Stimulated activated CD8-positive, alpha-beta memory T cell treated with anti-CD3 and anti-CD28 coated beads, Interleukin-4, amount 100 ng/mL, for 1 hour (primary cell): ENCODE results near the gene F5.
A peak's percentile ranks its signal among the peaks of the same experiment; 100 is the strongest.

Experiments used
- DNase-seq, 2 donors: peaks; one replicate each; pipeline ENCODE4 v3.0.0-alpha.2; 2020; ENCODE audit warnings: low read depth in 2 of 2, low spot score in 1 of 2

Gene F5

DNA sequence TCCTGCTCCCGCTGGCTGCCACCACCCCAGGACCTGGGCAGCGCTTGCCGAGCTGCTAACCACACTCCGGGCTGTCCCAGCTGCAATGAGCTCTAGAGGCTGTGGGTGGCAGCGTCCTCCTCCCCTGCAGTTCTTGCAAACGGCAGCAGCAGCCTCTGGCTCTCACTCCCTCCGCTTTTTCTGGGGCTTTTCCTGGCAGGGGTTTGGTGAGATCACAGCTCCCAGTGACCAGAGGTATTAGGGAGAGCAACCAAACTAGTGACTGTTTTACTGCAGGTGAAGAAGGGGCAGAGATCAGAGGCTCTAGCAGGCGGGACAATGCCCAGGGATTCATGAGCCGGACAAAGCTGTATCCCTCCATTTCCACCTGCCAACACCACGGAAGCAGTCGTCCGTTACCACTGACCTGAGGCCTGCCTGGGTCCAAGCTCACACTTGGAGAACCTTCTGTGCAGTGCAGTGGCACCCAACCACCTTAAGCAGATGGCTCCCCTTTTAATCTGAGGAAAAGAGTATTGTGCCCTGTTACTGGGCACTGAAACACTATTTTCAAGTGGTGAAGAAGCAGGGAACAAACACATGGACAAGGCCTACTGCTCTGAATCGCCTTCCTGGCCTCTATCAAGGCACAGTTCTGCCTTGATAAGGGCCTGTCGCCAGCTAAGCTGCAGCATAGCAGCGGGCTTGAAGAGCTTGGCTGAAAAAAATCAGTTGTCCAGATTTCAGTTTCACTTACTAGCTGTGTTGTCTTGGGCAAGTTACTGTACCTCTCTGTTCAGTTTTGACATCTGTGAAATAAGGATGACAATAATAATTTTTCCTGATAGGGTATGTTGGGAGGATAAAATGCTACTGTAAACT lies at the start of gene F5:
F5 (minus strand) TSS at position 87 of the 861 bp plus-strand sequence. CDS start 95 bp downstream, outside the sequence.
- DNase-seq: peak in 1 of 2 donors; percentile 53

DNA sequence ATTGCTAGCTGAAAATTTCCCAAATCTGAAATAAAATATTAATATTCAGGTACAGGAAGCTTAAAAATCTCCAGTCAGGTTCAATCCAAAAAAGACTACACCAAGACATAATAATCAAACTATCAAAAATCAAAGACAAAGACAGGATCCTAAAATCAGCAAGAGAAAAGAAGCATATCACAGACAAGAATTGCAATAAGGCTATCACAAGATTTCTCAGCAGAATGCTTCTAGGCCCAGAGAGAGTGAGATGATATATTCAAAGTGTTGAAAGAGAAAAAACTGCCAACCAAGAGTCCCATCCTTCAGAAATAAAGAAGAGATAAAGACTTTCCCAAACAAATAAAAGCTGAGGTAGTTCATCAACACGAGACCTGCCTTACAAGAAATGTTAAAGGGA lies 48.6 kb upstream of the F5 start:
- no peak for DNase-seq

DNA sequence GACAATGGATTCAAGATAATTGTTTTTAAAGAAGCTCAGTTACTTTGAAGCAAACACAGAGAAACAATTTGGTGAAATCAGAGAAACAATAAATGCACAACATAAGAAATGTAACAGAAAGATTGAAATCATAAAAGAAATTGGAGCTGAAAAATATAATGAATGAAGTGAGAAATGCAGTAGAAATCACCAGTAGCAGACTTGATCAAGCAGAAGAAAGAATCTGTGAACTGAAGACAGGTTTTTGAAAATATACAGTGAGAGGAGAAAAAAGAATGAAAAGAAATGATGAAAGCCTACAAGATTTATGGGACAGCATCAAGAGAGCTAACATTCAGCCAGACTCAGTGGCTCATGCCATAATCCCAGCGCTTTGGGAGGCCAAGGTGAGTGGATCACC lies 47.9 kb upstream of the F5 start:
- no peak for DNase-seq

DNA sequence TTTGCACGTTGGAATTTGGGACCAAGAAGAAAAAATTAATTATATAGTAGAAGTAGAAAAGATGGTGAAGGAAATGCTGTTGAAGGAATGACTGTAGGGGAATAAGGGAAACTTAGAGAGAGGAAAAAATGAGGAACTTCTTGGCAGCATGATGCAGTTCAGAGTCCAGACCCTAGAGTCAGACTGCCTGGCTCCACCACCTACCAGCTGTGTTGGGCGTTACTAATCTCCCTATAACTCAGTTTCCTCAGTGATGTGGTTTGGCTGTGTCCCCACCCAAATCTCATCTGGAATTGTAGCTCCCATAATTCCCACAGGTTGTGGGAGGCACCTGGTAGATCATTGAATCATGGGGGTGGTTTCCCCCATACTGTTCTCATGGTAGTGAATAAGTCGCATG lies 45.0 kb upstream of the F5 start:
- DNase-seq: no peak

DNA sequence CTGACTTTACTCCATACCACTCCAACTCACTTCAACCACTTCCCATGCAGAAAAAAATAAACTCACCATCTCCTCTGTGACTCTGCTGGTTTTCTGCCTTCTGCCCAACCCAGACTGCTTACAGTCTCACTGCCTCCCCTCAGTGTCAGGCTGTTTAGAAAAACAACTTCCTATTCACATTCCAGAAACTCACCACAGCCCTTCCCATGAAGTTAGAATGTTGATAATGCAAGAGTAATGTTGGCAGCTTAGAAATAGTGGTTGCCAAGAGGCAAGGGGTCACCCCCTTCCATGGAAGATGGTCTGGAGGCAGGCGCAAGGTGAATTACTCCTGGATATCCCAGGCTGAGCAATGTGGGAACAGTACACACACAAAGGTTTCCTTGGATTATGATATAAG lies 43.7 kb upstream of the F5 start, which contains the start of gene SELP:
SELP (minus strand) TSS at position 119 of the 400 bp plus-strand sequence; CDS start at position 69, 50 bp downstream.
- DNase-seq: no peak

DNA sequence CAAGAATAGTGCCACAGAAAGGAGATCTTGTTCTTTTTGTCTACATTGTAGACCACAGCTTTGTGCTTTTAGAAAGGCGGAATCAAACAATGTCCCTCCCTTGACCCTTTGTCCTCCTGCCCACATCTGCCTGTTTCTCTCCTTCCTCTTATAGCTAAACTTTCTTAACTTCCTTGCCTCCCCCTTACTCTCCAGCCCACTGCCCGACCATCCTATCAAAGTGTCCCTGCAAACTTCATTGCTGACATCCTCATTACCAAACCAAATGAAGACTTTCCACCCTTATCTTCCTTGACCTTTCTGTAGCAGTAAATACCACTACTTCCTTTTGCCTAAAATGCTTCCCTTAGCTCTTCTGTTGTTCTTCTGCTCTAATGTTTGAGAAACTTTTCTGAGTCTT lies 38.6 kb upstream of the F5 start:
- DNase-seq: no peak

DNA sequence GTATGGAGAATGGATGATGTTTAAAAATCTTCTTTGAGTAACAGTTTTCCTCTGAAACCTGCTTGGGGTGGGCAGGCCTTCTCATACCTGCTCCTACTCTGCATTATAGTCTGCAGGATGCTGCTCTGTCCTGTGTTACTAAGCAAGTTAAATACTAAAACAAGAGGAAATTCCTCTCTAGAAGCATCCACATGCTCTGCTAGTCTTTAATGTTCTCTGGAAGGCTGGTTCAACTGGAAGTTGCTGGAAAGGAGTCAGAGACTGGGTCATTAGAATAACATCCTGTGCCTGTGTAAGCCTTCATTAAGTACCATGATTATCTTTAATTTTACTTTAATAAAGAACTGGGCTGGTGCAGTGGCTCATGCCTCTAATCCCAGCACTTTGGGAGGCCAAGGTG lies 37.8 kb upstream of the F5 start:
- no peak for DNase-seq

DNA sequence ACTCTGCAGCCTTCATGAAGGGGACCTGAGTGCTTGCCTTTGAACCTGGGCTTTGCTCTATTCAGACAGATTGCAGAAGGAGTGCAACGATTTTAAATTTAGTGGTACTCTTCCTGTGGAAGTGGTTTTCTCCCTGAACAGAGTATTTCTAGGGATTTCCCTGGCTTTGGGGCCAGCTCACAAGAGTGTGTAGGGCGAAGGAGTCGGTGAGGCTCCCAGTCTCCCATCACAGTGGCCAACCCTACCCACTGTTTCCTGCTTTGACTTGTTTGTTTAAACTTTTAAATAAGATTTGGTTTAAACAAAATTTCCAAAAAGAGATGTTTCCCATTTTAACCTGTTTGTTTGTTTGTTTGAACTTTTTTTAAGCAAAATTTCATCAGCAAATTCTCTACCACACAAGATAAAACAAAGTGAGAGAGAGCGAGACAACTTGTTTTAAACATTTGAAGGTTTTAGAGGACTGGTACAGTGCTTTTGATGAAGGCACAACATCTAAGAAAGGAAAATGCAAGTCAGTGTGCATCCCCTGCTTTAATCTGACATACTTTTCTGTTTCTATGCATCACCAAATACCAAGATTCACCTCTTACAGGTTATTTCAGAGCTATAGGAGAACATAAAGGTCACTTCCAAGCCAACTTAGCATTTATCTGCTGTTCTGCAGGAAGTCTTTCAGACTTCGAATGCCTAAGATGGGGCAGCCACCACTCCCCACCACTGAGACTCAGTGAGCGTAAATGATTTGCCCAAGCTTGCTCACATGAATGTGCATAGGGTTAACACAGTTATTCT lies 37.0 kb upstream of the F5 start:
- no peak for DNase-seq

DNA sequence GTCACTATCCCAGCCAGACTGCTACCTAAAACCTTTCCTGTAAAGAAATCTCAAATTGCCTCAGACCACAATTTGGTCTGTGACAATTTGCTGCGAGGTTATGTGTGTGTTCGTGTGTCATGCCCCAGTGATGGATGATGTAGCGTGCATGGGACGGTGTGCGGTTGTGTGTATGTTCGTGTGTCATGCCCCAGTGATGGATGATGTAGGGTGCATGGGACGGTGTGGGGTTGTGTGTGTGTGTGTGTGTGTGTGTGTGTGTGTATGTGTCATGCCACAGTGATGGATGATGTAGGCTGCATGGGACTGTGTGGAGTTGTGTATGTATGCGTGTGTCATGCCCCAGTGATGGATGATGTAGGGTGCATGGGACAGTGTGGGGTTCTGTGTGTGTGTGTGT lies 34.3 kb upstream of the F5 start:
- DNase-seq: no peak

DNA sequence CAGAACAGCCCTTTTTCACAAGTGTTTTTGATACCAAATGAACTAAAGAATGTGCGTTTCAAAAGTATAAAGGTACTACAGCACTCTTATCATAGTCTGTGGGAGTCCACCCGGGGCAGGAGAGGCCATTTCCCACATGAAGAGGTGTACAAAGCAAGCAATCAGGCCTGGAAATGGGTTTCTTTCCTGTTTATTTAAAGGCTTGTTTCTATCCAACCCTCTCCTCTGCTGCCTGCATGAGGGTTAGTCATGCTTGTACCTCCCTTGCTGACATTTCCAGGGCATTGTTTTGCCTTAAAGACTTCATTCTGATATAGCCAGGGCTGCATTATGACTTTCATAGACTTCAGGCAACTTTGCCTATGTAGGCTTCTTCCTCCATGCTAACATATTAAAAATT lies 32.1 kb upstream of the F5 start:
- DNase-seq: no peak

DNA sequence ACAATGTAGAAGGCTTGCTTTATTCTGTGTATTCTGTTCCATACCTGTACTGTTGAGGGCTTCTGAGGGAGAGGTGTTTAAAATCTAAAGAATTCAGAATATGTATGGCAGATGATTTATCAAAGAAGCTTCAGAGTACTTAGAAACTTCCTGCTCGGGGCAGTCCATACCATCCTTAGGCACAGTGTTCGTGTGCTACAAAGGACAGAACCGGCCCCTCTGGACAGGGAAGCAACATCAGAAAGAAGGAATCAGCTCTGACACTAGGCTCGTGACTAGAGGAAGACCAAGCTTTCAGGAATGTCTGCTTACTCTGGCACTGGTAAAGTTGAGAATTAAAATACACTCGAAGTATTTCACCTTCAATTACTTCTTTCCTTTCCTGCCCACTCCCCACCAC lies 29.5 kb upstream of the F5 start:
- no peak for DNase-seq

DNA sequence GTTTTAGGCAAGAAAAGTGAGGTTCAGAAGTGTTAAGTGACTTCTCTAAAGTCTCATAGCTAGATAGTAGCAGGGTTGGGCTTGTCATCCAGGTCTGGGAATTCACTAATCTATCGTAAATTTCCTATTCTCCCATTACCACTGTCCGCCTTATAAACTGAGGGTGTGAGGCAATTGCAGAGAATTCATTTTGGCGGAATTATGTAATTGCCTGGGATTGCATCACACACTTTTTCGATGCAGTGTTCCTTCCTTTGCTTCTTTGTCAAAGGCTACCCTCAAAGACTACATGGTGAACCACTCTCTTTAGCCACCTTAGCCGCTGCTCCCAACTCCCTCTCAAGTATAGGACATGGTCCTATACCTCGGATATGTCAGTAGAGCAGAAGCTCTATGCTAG lies 24.6 kb upstream of the F5 start:
- DNase-seq: no peak

DNA sequence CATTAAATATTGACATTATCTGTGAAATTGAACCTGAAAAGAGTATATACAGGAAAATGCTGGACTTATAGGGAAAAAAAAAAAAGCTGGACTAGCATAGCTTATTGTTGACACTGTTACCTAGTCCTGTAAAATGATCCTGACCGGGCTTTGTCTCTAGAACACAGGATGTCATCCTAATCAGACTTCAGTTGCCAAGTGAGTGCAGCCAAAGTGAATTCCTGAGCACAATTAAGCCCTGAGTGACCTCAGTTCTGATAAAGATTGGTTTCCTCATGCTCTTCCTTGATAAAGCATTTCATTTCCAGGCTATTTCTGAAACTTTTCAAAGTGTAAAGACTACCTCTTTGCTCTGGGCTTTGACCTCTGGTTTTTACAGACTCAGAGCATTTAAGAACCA lies 23.8 kb upstream of the F5 start:
- no peak for DNase-seq

DNA sequence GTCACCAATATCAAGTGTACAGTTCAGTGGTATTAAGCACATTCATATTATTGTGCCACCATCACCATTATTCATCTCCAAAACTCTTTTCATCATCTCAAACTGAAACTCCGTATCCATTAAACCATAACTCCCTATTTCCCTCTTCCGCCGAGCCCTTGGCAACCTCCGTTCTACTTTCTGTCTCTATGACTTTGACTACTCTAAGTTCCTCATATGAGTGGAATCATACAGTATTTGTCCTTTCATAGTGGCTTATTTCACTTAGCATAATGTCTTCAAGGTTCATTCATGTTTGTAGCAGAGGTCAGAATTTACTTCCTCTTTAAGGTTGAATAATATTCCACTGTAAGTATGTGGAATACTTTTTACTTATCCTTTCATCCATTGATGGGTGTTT lies 21.9 kb upstream of the F5 start:
- no peak for DNase-seq

DNA sequence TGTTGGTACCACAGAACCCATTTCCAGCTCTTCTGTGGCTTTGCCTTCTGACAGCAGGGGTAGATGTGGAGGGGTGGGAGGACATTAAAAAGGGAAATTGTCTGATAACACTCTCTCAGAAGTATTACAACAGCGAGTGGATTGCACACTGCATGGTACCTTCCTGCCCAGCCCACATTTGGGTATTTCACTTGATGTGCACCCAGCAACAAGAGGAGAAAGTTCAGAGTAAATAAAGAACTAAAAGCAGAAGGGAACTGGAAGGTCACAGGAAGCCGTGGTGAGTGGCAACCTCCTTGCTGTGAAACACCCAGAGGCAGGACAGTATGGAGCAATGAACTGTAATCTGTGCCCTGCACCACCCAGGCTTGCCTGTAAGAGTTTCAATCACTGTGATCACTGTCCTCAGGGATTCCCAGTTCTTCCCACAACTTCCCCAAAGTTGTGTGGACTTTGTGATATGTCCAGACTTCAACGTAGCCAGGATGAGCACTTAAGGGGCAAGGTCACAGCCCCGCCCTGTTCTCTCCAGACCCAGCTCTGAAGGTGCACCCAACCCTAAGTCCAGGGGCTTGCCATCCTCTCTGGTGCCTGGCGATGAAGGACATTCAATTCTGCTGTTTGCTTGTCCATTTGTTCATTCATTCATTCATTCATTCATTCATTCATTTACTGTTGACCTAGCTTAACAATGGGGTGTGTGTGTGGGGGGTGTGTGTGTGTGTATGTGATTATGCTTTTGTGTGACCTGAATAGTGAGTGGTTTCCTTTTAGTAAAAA lies 18.7 kb upstream of the F5 start:
- peak in 1 of 2 donors; percentile 27 for DNase-seq

DNA sequence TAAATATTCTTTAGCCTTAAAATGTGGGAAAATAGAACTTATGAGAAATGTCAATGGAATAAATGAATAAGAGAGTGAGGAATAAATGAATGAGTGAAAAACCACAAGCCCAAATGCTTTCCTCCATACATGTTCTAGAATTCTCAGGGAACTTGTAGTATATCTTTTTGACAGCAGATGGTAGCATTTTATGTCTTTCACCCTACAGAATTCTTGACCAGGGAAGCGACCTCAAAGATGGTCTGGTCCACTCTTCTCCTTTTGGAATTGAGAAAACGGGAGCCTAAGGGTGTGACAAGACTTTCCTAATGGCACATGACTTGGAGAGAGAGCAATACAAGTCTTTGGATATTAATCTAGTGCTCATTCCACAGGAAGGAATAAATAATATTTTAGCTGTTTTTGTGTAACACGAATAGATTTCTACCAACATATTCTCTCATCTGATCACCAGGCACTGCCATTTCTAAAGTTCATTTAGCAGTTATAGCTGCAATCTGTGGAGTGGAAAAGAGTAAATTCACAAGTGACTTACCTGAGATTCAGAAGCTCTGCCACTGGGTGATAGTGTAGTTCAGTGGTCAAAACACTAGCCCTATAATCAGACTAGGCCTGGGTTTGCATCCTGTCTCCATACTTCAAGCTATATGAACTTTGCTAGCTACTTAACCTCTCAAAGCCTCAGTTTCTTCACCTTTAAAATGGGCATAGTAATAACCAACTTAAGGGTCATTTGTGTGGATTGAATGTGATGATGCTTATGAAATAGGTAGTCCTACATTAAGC lies 15.0 kb upstream of the F5 start:
- DNase-seq: no peak

DNA sequence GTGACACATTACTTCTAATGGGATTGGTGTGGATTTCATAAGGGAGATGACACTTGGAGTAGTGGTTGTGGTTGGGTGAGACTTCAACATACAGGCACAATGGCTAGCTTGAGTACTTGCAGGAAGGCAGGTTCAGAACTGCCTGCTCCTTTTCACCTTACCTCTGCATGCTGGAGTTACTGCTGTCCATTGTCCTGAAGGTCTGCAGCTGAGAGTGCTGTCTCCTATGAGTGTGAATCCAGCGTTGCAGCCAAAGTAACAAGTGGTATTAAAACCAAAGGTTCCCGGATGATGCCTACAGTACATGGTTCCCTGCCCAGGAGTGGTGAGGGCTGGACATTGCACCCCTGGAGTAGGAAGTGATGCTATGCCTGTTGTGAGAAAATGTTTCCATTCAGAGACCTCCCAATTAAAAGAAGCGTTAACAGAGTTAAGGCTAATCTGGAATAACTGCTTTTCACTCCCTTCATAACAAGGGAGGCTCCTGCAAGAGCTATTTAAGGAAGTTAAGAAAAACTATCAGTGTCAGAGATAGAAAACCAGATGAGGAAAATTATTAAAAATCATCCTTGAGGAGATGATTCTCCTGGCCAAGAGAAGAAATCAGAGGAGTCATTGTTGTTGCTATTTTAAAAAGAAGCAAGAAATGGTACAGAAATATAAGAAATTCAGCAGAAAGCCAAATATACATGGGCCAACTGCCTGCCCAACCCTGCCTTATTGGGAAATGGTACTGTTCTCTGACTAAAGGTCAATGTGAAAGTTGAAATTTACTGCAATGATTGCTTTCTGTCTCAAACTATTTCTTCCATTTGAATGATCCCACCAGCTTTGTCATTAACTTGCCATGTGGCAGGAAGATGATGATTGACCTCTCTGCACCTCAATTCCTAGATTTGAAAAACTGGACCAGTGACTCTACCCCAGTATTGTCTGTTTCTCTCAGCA lies 9.8 kb upstream of the F5 start:
- DNase-seq: no peak

DNA sequence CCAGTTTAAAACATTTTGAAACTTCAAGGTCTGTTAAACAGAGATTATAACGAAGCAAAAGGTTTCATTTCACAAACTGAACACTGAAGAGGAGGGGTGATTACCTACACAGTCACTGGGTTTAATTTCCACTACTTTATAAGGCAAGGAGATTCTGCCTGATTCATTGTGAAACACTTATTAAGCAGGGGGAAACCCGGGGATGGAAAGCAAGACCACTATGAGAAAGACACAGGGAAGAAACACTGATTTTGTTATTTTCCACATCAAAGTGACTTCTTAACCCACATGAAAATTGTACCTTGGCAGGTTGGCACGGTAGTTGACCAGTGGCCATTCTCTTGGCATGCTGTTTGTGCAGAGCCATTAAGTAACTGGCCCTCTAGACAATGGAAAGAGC lies 8.1 kb upstream of the F5 start:
- no peak for DNase-seq

DNA sequence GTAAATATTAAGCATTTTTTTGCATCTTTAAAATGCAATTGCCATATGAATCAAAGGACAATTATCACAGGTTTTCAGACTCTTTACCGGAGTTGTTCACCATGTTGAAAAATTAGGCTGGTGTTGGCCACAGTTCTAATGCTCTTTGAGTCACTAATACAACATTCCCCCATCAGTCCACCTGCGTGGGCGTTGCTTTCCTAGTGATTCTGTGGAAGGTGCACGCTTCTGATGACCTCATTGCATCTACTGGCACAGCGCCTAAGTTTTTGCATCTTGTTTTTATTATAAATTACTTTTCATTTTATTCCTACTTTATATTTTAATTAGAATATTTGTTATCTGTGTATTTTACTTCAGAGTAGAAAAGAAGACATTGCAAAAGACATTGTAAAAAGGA lies 4.7 kb upstream of the F5 start:
- DNase-seq: no peak
